ENCODE measurements around the gene ASS1.

The ASS1 gene

GRCh38 chr9:130488621-130489330, 44.0 kb downstream of the ASS1 start:
- ChIA-PET POLR2A (interaction anchor here (0.7 kb wide), 2 partner anchors 31 to 1322 kb away, joined by 3 to 4 read pairs; no protein-coding TSS in a partner anchor), CTCF (interaction anchor here (0.5 to 0.7 kb wide), 2 partner anchors 182 to 195 kb away, joined by 3 to 6 read pairs; no protein-coding TSS in a partner anchor)
- H3K36me3 ChIP-seq (ENCODE audit: control insufficient read depth in 2 of 2, insufficient read depth in 1 of 2, low read length in 2 of 2): peaks cover 0 to 28% of the 10 kb centered on the region in 2 experiments; a peak in 1 of 3 replicates

DNA sequence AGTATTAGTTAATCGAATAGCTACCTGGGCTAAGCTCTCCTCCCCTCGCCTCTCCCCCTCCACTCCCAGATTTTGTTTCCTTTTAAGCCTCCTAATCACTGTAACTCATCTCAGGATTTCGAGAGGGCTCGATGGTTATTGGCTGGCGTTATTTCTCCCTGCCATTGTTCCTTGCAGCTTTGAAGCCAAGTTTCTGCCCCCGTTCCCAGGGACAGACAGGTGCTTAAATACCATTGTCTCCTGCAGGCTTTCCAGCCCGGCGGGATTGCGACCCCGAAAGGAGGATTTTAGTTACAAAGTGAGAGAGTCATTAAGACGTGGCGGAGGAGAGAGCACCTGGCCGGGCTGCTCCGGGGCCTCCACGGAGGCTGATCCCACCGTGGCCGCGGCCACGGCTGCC, 46.2 kb downstream of the ASS1 start:
- Histone ChIP-seq H3K4me1 (ENCODE audit: control insufficient read depth, insufficient read depth, low read length) (no peaks in the 10 kb centered on the region), H3K9me3 (ENCODE audit: control insufficient read depth, insufficient read depth, low read depth, low read length) (no peaks in the 10 kb centered on the region), H3K36me3 (ENCODE audit: control insufficient read depth in 2 of 2, insufficient read depth in 1 of 2, low read length in 2 of 2) (peaks cover 0 to 36% of the 10 kb centered on the region in 2 experiments; a peak in 1 of 3 replicates), H3K4me3 (ENCODE audit: low read depth, low read length) (no peak overlapping the region), H3K27ac (ENCODE audit: extremely low read depth, low read depth, low read length) (no peak overlapping the region)
- CTCF ChIA-PET: interaction anchor here (0.7 kb wide), 1 partner anchor 210 kb away, joined by 3 read pairs; no protein-coding TSS in a partner anchor
- TF ChIP-seq ZNF223 (tag by site-specific recombination; IDR thresholded peaks at IDR 0.05) (no peak), ZBTB7A (tag by site-specific recombination; IDR thresholded peaks at IDR 0.05; ENCODE audit: low read depth) (no peak), ZNF426 (tag by site-specific recombination; IDR thresholded peaks at IDR 0.05) (no peak)
- POLR2A ChIA-PET: no interaction called here

More at GRCh38 chr9:130488621-130489330, 44.0 kb downstream of the ASS1 start:
- no peaks in the 10 kb centered on the region for H3K4me1 ChIP-seq (ENCODE audit: control insufficient read depth, insufficient read depth, low read length)
- H3K9me3 ChIP-seq (ENCODE audit: control insufficient read depth, insufficient read depth, low read depth, low read length): no peaks in the 10 kb centered on the region
- TF ChIP-seq ZNF654 (tag by site-specific recombination; IDR thresholded peaks at IDR 0.05; ENCODE audit: low read depth): no peak
- no peak for TF ChIP-seq ZNF830 (tag by site-specific recombination; IDR thresholded peaks at IDR 0.05; ENCODE audit: low read depth)
- TF ChIP-seq ZNF24 (tag by site-specific recombination; IDR thresholded peaks at IDR 0.05): no peak
- TF ChIP-seq ZNF660 (tag by site-specific recombination; IDR thresholded peaks at IDR 0.05): no peak
- TF ChIP-seq HOXA7 (CRISPR knock-in tag; IDR thresholded peaks at IDR 0.05; ENCODE audit: borderline replicate concordance): no peak
- TF ChIP-seq ZNF747 (tag by site-specific recombination; IDR thresholded peaks at IDR 0.05): no peak
- TF ChIP-seq ZNF341 (tag by site-specific recombination; IDR thresholded peaks at IDR 0.05; ENCODE audit: low read depth): no peak
- TF ChIP-seq ZNF366 (tag by site-specific recombination; conservative IDR thresholded peaks at IDR 0.05): no peak
- H3K27ac ChIP-seq (ENCODE audit: extremely low read depth, low read depth, low read length): no peak overlapping the region
- H3K4me3 ChIP-seq (ENCODE audit: low read depth, low read length): no peak overlapping the region

- ChIA-PET CTCF (interaction anchor here (0.6 kb wide), 1 partner anchor 13 kb away, joined by 4 read pairs; no protein-coding TSS in a partner anchor), POLR2A (no interaction called here)
- no peak overlapping the region for H3K27ac ChIP-seq (ENCODE audit: extremely low read depth, low read depth, low read length)
- H3K36me3 ChIP-seq (ENCODE audit: control insufficient read depth in 2 of 2, insufficient read depth in 1 of 2, low read length in 2 of 2): peaks cover 0 to 36% of the 10 kb centered on the region in 2 experiments; a peak in 1 of 3 replicates
- no peaks in the 10 kb centered on the region for H3K9me3 ChIP-seq (ENCODE audit: control insufficient read depth, insufficient read depth, low read depth, low read length)
- no peak overlapping the region for H3K4me3 ChIP-seq (ENCODE audit: low read depth, low read length)
- TF ChIP-seq, protein P1, sequence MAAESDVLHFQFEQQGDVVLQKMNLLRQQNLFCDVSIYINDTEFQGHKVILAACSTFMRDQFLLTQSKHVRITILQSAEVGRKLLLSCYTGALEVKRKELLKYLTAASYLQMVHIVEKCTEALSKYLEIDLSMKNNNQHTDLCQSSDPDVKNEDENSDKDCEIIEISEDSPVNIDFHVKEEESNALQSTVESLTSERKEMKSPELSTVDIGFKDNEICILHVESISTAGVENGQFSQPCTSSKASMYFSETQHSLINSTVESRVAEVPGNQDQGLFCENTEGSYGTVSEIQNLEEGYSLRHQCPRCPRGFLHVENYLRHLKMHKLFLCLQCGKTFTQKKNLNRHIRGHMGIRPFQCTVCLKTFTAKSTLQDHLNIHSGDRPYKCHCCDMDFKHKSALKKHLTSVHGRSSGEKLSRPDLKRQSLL (tag by site-specific recombination; IDR thresholded peaks at IDR 0.05): no peak
- no peak for TF ChIP-seq ZNF558 (tag by site-specific recombination; IDR thresholded peaks at IDR 0.05)
- no peaks in the 10 kb centered on the region for H3K4me1 ChIP-seq (ENCODE audit: control insufficient read depth, insufficient read depth, low read length)
These were observed 47.2 kb downstream of the ASS1 start for GRCh38 chr9:130491830-130492482.

GRCh38 chr9:130493021-130493420, 48.3 kb downstream of the ASS1 start:
- Histone ChIP-seq H3K36me3 (ENCODE audit: control insufficient read depth in 2 of 2, insufficient read depth in 1 of 2, low read length in 2 of 2) (peaks cover 0 to 36% of the 10 kb centered on the region in 2 experiments; a peak in 1 of 3 replicates), H3K4me1 (ENCODE audit: control insufficient read depth, insufficient read depth, low read length) (no peaks in the 10 kb centered on the region), H3K9me3 (ENCODE audit: control insufficient read depth, insufficient read depth, low read depth, low read length) (no peaks in the 10 kb centered on the region), H3K27ac (ENCODE audit: extremely low read depth, low read depth, low read length) (no peak overlapping the region), H3K4me3 (ENCODE audit: low read depth, low read length) (no peak overlapping the region)
- TF ChIP-seq ZNF768 (tag by site-specific recombination; IDR thresholded peaks at IDR 0.05) (0 out of 2 replicates have a peak, but pooled peaks have one; percentile 22), ZNF18 (tag by site-specific recombination; IDR thresholded peaks at IDR 0.05) (no peak), ZNF560 (tag by site-specific recombination; IDR thresholded peaks at IDR 0.05; ENCODE audit: borderline replicate concordance) (no peak), ZNF654 (tag by site-specific recombination; IDR thresholded peaks at IDR 0.05; ENCODE audit: low read depth) (no peak)
- TF ChIP-seq, protein P2, sequence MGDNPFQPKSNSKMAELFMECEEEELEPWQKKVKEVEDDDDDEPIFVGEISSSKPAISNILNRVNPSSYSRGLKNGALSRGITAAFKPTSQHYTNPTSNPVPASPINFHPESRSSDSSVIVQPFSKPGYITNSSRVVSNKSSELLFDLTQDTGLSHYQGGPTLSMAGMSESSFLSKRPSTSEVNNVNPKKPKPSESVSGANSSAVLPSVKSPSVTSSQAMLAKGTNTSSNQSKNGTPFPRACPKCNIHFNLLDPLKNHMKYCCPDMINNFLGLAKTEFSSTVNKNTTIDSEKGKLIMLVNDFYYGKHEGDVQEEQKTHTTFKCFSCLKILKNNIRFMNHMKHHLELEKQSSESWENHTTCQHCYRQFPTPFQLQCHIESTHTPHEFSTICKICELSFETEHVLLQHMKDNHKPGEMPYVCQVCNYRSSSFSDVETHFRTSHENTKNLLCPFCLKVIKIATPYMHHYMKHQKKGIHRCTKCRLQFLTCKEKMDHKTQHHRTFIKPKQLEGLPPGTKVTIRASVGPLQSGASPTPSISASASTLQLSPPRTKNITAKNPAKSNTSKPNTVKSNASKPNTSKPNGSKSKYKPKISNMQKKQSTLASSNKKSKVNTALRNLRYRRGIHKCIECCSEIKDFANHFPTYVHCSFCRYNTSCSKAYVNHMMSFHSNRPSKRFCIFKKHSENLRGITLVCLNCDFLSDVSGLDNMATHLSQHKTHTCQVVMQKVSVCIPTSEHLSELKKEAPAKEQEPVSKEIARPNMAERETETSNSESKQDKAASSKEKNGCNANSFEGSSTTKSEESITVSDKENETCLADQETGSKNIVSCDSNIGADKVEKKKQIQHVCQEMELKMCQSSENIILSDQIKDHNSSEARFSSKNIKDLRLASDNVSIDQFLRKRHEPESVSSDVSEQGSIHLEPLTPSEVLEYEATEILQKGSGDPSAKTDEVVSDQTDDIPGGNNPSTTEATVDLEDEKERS (tag by site-specific recombination; IDR thresholded peaks at IDR 0.05): no peak
- ChIA-PET POLR2A (no interaction called here), CTCF (no interaction called here)
